ENCODE results near the gene FMOD. TPM values are rescaled to one million over a fixed set of nuclear protein-coding genes. Genes with fewer than 3 reads are reported as not detected.

FMOD gene
- total RNA-seq, 3 donors from 2014 or later (not counting 1 experiment from before 2014, with no cell fraction given), result not detected

GRCh38 chr1:203378556-203379245 lies 27.8 kb upstream of the FMOD start:
- 79% methylated on average over 8 of the region's 8 CpGs for WGBS (ENCODE audit: insufficient coverage)
- Histone ChIP-seq H3K27ac (ENCODE audit: low read length) (no peak overlapping the region), H3K36me3 (ENCODE audit: control insufficient read depth, insufficient read depth, low read length) (no peaks in the 10 kb centered on the region), H3K4me1 (ENCODE audit: control insufficient read depth, insufficient read depth, low read length) (no peaks in the 10 kb centered on the region), H3K4me3 (ENCODE audit: low read length) (no peak overlapping the region), H3K9me3 (ENCODE audit: control insufficient read depth, insufficient read depth, low read length) (no peaks in the 10 kb centered on the region), H3K27me3 (ENCODE audit: control insufficient read depth, insufficient read depth, low read length) (no peaks in the 10 kb centered on the region)
- Mint-ChIP-seq H3K27me3 (ENCODE audit: low read depth in 2 of 2) (peaks cover 25 to 31% of the 10 kb centered on the region in 2 donors), H3K9me3 (no peaks in the 10 kb centered on the region), H3K27ac (no peak overlapping the region), H3K4me1 (no peaks in the 10 kb centered on the region), H3K36me3 (no peaks in the 10 kb centered on the region), H3K4me3 (no peak overlapping the region)
- intact Hi-C loops (cut with micrococcal nuclease), result no loop called here
- TF ChIP-seq CTCF (IDR thresholded peaks at IDR 0.05), result no peak
- no peak for DNase-seq
- ATAC-seq, result no peak

GRCh38 chr1:203373991-203374390 lies 23.1 kb upstream of the FMOD start:
- ATAC-seq, result no peak
- TF ChIP-seq CTCF (IDR thresholded peaks at IDR 0.05), result no peak
- no peak for DNase-seq
- Mint-ChIP-seq H3K27ac (no peak overlapping the region), H3K4me3 (no peak overlapping the region), H3K9me3 (no peaks in the 10 kb centered on the region), H3K4me1 (peaks cover 0 to 5% of the 10 kb centered on the region in 2 donors), H3K36me3 (no peaks in the 10 kb centered on the region), H3K27me3 (ENCODE audit: low read depth in 2 of 2) (peaks cover 11 to 13% of the 10 kb centered on the region in 2 donors)
- no peak overlapping the region for H3K4me3 ChIP-seq (ENCODE audit: low read length)
- no peaks in the 10 kb centered on the region for H3K4me1 ChIP-seq (ENCODE audit: control insufficient read depth, insufficient read depth, low read length)
- H3K27me3 ChIP-seq (ENCODE audit: control insufficient read depth, insufficient read depth, low read length), result no peaks in the 10 kb centered on the region
- H3K36me3 ChIP-seq (ENCODE audit: control insufficient read depth, insufficient read depth, low read length), result no peaks in the 10 kb centered on the region
- WGBS (ENCODE audit: insufficient coverage), result 95% methylated on average over 1 of the region's 1 CpG
- intact Hi-C loops (cut with micrococcal nuclease), result no loop called here
- H3K9me3 ChIP-seq (ENCODE audit: control insufficient read depth, insufficient read depth, low read length), result no peaks in the 10 kb centered on the region
- no peak overlapping the region for H3K27ac ChIP-seq (ENCODE audit: low read length)

GRCh38 chr1:203373002-203373401 lies 22.1 kb upstream of the FMOD start:
- Mint-ChIP-seq H3K27me3 (ENCODE audit: low read depth in 2 of 2) (peaks cover 10 to 14% of the 10 kb centered on the region in 2 donors), H3K27ac (no peak overlapping the region), H3K36me3 (no peaks in the 10 kb centered on the region), H3K9me3 (no peaks in the 10 kb centered on the region), H3K4me1 (peaks cover 0 to 5% of the 10 kb centered on the region in 2 donors), H3K4me3 (no peak overlapping the region)
- Histone ChIP-seq H3K9me3 (ENCODE audit: control insufficient read depth, insufficient read depth, low read length) (no peaks in the 10 kb centered on the region), H3K36me3 (ENCODE audit: control insufficient read depth, insufficient read depth, low read length) (no peaks in the 10 kb centered on the region), H3K4me1 (ENCODE audit: control insufficient read depth, insufficient read depth, low read length) (no peaks in the 10 kb centered on the region), H3K27ac (ENCODE audit: low read length) (no peak overlapping the region), H3K27me3 (ENCODE audit: control insufficient read depth, insufficient read depth, low read length) (no peaks in the 10 kb centered on the region), H3K4me3 (ENCODE audit: low read length) (no peak overlapping the region)
- ATAC-seq (no peak), DNase-seq (no peak)
- 69% methylated on average over 2 of the region's 2 CpGs for WGBS (ENCODE audit: insufficient coverage)
- intact Hi-C loops (cut with micrococcal nuclease), result no loop called here
- TF ChIP-seq CTCF (IDR thresholded peaks at IDR 0.05), result no peak

GRCh38 chr1:203371288-203371687 lies 20.4 kb upstream of the FMOD start:
- H3K4me3 ChIP-seq (ENCODE audit: low read length), result no peak overlapping the region
- no peaks in the 10 kb centered on the region for H3K36me3 Mint-ChIP-seq
- no peaks in the 10 kb centered on the region for H3K9me3 Mint-ChIP-seq
- ATAC-seq (no peak), DNase-seq (no peak)
- H3K4me3 Mint-ChIP-seq, result no peak overlapping the region
- no peak for TF ChIP-seq CTCF (IDR thresholded peaks at IDR 0.05)
- intact Hi-C loops (cut with micrococcal nuclease), result no loop called here
- H3K27ac Mint-ChIP-seq, result no peak overlapping the region
- no peaks in the 10 kb centered on the region for H3K4me1 ChIP-seq (ENCODE audit: control insufficient read depth, insufficient read depth, low read length)
- peaks cover 11 to 14% of the 10 kb centered on the region in 2 donors for H3K27me3 Mint-ChIP-seq (ENCODE audit: low read depth in 2 of 2)
- peaks cover 0 to 5% of the 10 kb centered on the region in 2 donors for H3K4me1 Mint-ChIP-seq
- no peaks in the 10 kb centered on the region for H3K27me3 ChIP-seq (ENCODE audit: control insufficient read depth, insufficient read depth, low read length)
- no peaks in the 10 kb centered on the region for H3K9me3 ChIP-seq (ENCODE audit: control insufficient read depth, insufficient read depth, low read length)
- no peaks in the 10 kb centered on the region for H3K36me3 ChIP-seq (ENCODE audit: control insufficient read depth, insufficient read depth, low read length)
- no peak overlapping the region for H3K27ac ChIP-seq (ENCODE audit: low read length)
- WGBS (ENCODE audit: insufficient coverage), result 95% methylated on average over 3 of the region's 3 CpGs
